ENCODE results near the gene C3orf33. TPM values are rescaled to one million over a fixed set of nuclear protein-coding genes. Genes with fewer than 3 reads are reported as not detected.
"Not testable (repeated sequence)": the region's sequence is repeated elsewhere in the genome, so short reads cannot be mapped to it uniquely, and the experiment has no call there.

C3orf33 gene
- total RNA-seq, 4 donors from 2014 or later = 1.1 to 2.2 (median 1.7) TPM

GRCh38 chr3:155846119-155846518 lies 40.0 kb upstream of the C3orf33 start:
- DNase-seq (ENCODE audit: low spot score) = no peak
- ATAC-seq (ENCODE audit: low FRiP score) = no peak
- TF ChIP-seq CTCF (IDR thresholded peaks at IDR 0.05) = no peak

- no peak for ATAC-seq (ENCODE audit: low FRiP score)
- no peak for DNase-seq (ENCODE audit: low spot score)
- no peak for TF ChIP-seq CTCF (IDR thresholded peaks at IDR 0.05)
These were observed 37.5 kb upstream of the C3orf33 start for GRCh38 chr3:155843569-155843968.

- no peak for TF ChIP-seq CTCF (IDR thresholded peaks at IDR 0.05)
- no peak for ATAC-seq (ENCODE audit: low FRiP score)
- DNase-seq (ENCODE audit: low spot score) = no peak
These were observed 29.4 kb upstream of the C3orf33 start for GRCh38 chr3:155835341-155836071.

- ATAC-seq (ENCODE audit: low FRiP score); DNase-seq (ENCODE audit: low spot score): not testable (repeated sequence)
These were observed 22.5 kb upstream of the C3orf33 start for GRCh38 chr3:155828490-155829098.

- DNase-seq (ENCODE audit: low spot score) = no peak
- no peak for TF ChIP-seq CTCF (IDR thresholded peaks at IDR 0.05)
- no peak for ATAC-seq (ENCODE audit: low FRiP score)
These were observed 9.0 kb upstream of the C3orf33 start for GRCh38 chr3:155815030-155815545.

GRCh38 chr3:155813224-155813623 lies 7.1 kb upstream of the C3orf33 start:
- DNase-seq (ENCODE audit: low spot score); ATAC-seq (ENCODE audit: low FRiP score): not testable (repeated sequence)

GRCh38 chr3:155809181-155809580 lies 3.1 kb upstream of the C3orf33 start:
- TF ChIP-seq CTCF (IDR thresholded peaks at IDR 0.05) = no peak
- DNase-seq (ENCODE audit: low spot score) = no peak
- no peak for ATAC-seq (ENCODE audit: low FRiP score)

- ATAC-seq (ENCODE audit: low FRiP score) (no peak), DNase-seq (ENCODE audit: low spot score) (no peak)
- TF ChIP-seq CTCF (IDR thresholded peaks at IDR 0.05) = no peak
These were observed 1.7 kb upstream of the C3orf33 start for GRCh38 chr3:155807823-155808222.

Data from omental fat pad (tissue), 4 donors.